Muscle of arm (tissue), 12 donors: ENCODE measurements around the gene GBA3. TPM values are rescaled to one million over a fixed set of nuclear protein-coding genes. Genes with fewer than 3 reads are reported as not detected.

Experiments used
- DNase-seq: peaks from one replicate; pipeline ENCODE4 v3.0.0-alpha.2; 2013
- polyA plus RNA-seq, 12 donors: library from polyadenylated mRNA; unstranded; fragments of 120-200 nt; gene quantifications; one replicate each; pipeline ENCODE4 v1.2.1, GENCODE V29; 2013; ENCODE audit not compliant: insufficient read length in 12 of 12

Gene GBA3
- polyA plus RNA-seq, 12 donors, result 0.12 to 0.50 (median 0.39) TPM; not detected in 3

DNA sequence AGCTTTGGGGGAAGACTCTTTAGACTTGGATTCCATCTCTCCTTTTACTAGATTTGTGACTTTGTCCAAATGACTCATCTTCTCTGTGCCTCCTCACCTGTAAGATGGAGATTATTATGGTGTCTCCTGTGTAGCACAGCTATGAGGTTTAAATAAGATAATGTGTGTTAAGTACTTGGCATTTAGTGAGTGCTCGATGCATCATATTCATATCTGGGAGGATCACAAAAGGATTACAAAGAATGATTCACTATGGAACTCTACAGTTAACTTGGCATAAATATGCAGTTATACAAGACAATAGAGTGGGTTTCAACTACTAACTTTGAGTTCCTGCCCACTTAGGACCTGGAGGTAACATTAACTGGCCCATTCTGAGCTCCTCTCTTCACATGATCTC is 2.3 kb downstream of the GBA3 start:
- no peak for DNase-seq

DNA sequence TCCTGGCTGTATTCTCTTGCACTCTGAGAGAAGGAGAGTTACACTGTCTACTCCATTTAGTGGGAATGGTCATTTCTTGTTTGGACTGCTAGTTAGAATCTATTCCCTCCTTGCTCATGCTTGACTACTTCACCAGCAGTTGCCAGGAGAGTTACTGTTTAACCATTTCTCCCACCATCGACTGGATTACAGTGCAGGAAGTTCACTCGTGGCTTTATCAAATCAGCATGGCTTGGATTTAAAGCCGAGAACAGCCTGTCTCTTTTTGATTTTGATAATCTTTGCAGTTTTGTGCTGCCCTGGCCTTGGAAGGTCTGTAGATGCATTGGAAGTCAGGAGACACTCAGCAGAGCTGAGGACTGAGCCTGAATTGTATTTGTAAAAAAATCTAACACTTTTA is 3.2 kb downstream of the GBA3 start:
- no peak for DNase-seq

DNA sequence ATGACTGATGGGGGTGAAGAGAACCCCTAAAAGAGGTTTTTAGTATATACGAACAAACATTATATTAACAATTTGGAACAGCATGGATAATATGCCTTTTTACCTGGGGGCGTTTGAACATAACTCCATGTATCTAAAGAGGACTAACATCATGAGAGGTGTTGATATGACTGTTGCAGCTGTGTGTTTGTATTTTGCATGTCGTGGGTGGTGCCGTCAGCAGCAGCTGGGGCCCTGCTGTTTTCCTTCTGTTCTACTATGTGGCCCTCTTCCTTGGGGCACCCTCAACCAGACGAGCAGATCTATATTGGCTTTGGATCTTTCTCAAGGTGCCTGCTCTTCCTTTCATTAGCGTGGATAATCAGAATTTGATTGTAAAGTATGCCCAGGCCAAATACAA is 11.2 kb downstream of the GBA3 start:
- no peak for DNase-seq

DNA sequence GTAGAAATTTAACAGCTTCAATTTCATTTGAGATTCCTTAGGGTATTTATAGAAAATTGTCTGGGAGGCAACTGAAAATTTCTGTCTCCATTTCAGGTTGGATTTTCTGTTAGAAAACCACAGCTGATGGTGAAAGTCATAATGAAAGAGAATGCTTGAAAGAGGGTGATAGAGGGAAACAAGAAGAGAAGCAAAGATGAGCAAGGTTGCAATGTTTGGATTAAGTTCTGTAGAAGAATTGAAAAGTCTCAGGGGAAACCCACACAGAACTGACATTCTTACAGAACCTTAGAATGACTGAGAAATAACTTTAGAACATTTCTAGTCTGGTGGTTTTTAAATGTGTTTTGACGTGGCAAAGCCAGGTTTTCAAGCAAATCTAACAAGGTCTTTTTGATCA is 14.7 kb downstream of the GBA3 start:
- DNase-seq, result no peak

DNA sequence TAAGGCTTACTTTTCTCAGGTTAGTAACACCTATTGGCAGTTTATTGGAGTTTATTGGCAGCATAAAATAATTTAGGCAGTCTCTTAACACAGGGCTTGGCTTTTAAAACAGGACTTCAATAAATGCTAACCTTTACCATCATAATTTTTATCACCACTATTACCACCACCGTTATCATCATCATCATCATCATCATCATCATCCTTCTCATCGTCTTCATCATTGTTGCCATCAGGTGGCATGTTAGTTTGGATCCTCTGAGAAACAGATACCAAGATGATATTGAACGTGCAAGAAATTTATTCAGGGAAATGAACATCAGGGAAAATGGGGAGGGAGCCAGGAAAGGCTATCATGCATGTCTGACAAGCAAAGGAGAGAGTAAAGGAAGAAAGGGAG is 16.2 kb downstream of the GBA3 start:
- DNase-seq, result no peak

DNA sequence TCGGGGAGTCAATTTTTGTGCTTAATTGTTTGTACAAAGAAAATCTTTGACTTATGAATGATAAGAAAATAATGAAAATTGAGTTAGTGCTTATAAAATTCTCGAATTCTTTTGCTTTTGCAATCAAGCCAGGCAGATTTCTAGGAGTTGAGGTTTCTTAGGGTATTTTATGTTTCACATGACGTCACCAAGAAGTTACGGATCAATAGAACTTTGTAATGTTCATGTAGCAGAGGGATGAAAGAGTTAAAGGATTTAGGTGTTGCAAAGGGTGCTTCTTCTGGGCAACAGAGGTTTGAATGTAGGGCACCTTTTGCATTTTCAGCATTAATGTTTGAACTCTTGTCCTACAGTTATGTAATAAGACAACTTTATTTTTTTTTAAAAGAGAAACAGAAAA is 19.4 kb downstream of the GBA3 start:
- DNase-seq, result no peak

DNA sequence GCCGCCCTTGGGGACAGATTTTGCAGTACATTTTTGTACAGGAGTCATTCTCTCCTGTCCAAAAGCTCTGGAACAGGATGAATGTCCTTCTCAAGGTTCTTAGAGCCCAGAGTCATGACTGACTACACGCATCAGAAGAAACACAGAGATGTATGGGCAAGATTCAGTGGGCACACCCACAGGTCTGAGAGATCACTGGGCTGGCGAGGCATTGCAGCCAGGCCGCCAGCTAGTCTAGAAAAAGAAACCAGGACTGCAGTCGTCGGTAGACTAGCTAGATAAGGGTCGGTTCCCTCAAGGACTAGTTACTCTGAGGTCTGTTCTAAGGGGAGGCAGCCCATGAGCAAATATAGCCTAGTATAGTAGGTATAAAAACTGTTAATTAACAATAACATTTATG is 19.8 kb downstream of the GBA3 start:
- DNase-seq, result no peak

DNA sequence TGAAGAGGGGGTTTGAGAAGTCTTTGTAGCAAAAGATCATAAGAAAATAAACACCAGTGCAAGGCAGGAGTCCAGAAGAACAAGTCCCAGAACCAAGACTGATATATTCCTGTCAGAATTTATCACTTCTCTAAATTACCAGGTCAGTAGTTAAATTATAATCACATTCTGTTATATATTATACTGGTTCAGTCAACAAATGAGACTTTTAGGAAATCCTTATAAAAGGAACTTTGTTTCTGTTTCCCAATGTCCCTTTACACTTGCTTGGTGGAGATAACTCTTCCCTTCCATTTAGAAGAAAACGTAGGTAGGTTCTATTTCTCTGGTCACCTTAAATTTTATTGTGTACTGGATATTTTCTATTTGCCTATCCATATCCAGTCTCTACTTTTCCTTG is 21.1 kb downstream of the GBA3 start:
- no peak for DNase-seq

DNA sequence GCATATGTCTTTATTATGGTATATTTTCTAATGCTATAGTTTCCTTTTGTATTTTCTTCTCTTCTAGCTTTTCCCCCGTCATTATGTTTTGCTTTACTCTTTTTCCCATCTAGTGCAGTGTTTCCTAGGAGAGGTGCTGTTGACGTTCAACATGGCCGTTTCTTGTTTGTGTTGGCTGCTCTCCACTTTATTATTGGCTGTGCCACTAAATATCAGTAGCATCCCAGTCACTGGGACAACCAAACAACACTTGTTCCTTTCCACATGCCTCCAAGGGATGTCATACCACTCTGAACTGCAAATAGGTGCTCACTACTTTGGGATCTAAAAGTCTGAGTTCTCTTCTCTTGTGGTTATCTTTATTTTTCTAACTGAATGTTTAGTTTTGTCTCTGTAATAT is 26.5 kb downstream of the GBA3 start:
- DNase-seq, result no peak

DNA sequence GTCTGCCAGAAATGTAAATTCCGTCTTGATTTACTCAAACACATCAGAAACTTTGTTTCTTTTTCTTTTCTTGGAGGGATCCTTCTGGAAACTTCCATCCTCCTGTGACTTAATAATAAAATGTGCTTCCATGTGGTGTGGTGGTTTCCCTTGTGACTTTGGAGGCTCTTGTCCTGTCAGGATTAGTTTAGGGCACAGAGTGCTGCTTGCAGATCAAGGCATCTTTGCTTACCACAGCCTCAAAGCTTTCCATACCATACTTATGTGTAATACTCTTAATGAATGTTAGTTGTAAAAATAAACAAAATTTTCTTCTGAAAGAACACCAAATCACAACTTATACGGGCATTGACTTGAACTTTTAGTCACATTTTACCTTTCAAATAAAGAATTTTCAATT is 27.4 kb downstream of the GBA3 start:
- DNase-seq, result no peak

DNA sequence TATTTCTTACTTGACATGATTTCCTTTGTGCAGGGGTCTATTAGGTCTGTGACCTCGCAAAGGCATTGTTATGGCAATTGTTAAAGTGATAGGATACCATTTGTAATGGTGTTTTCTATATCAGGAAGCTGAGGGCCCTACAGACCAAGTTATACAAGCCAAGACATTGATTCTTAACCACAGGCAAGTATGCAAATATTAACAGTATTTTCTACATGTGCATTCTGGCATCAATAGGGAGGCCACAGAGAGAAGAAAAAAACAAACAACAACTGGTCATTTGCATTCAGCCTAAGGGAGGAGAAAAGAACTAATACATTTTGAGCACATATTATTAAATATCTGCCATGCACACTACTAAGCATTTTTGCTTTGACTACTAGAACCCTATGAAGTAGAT is 28.5 kb downstream of the GBA3 start:
- no peak for DNase-seq

DNA sequence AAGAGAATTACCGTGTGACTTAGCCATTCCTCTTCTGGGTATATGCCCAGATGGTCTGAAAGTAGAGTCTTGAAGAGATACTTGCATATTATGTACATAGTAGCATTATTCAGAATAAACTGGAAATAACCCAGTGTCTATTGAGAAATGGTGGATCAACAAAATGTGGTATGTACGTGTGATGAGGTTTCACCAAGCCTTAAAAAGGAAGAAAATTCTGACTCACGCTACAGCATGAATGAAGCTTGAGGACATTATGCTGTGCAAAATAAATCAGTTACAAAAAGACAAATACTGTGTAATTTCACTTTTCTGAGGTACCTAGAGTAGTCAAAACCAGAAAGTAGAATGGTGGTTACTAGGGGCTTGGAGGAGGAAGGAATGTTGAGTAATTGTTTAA is 37.3 kb downstream of the GBA3 start:
- DNase-seq, result no peak

DNA sequence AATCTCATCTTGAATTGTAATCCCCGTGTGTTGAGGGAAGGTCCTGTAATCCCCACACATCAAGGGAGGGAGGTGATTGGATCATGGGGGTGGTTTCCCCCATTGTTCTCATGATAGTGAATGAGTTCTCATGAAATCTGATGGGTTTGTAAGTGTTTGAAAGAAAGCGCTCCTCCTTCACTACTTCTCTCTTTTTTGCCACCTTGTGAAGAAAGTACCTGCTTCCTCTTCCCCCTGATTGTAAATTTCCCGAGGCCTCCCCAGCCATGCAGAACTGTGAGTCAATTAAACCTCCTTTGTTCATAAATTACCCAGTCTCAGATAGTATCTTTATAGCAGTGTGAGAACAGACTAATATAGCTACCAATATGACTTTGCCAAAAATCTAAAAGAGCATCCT is 41.1 kb downstream of the GBA3 start:
- no peak for DNase-seq

DNA sequence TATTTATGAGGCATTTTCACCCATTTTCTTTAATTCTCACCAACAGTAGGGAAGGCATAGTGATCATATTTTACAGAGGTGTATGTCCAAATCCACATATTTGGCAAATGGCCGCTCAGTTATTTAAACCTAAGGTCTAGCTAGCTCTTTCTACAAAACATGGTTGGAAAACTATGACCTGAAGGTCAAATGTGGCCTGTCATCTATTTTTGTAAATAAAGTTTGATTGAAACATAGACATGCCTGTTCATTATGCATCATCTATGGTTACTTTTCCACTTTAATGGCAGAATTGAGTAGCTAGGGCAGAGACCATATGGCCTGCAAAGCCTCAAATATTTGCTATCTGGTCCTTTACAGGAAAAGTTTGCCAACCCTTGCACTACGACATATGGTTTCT is 44.2 kb downstream of the GBA3 start:
- no peak for DNase-seq

DNA sequence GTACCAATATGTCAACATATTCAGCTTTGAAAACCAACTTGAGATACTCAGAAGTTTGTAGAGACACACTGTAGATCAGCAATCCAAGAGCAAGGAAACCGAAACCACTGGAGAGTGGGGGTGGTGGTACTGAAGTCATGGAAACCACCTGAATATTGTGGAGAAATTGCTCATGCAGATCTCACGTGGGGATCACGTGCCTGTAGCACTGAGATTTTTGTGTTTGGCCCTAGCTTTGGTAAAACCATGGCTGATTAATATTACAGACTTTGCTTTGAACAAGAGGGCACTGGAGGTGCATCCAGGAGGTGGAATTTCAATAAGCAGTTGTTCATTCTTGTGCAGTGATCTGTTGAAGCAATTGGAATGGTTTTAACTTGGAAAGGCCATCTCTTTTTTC is 47.2 kb downstream of the GBA3 start:
- DNase-seq, result peak; percentile 59

DNA sequence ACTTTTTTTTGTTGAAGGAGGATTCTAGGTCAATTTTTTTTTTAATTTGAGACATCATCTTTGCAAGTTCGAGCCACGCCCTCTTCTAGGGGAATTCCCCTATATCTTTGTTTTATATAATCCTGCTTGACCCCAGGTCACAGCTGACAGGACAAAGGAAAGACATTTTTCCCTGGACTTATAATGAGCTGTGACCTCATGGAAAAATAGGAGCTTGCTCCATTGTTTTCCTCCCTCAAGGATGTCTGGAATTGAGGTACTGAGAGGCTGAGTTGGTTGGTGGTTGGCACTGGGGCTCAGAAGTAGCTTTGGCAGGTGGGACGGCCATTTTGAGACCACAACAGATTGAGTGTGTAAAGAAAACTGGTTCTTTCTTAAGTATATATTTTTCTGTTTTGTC is 49.0 kb downstream of the GBA3 start:
- no peak for DNase-seq

DNA sequence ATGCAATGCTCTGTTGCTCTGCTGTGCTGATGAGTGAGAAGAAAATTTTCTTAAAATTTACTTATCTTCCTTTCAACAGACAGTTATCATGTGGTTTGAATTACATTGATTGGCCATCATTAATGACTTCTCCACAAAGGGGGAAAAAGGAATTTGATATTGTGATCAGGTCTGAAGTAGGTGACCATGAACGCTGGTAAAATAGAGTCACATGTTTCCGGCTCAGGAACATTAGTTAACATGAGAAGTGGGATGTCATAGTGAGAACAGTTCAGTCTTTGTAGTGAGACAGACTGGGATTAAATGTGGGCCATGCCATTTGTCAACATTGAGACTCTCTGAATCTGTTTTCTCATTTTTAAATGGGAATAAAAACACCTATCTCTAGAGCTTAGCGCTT is 50.6 kb downstream of the GBA3 start:
- no peak for DNase-seq

DNA sequence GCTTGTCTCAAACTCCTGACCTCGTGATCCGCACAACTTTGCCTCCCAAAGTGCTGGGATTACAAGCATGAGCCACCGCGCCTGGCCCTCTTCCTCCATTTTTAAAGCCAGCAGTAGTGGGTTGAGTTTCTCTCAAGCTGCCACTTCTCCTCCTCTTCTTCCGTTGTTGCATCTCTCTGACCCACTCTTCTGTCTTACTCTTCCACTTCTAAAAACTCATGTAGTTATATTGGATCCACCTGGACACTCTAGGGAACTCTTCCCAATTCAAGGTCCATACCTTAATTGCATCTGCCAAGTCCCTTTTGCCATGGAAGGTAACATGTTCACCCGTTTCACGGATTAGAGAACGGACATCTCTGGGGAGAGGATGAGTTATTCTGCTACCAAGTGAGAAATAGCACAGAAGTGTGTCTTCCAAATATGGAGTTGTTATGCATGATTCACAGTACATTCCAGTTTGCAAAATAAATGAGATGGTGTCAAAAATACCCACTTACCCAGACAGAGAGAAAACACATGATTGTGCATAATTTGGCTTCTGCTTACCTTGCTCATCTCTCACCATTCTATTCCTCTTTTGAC is 51.8 kb downstream of the GBA3 start:
- no peak for DNase-seq

DNA sequence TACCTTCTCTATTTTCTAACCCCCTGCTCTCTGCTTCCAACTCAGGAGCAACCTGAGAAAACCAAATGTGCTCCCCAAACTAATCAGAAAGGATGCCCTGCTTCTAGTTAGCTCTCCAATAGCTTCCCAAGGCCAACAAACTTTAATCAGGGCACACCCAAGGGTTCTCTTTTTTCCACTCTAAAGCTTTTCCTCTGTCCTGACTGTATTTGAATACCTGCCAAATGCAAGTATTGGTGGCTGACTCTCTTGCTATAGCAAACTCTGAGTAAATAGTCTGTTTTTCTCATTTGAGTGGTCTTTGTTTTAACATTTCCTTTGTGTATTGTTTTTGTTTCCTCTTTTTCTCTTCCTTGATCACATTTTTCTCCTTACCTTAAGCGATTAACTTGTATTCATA is 52.5 kb downstream of the GBA3 start:
- no peak for DNase-seq

DNA sequence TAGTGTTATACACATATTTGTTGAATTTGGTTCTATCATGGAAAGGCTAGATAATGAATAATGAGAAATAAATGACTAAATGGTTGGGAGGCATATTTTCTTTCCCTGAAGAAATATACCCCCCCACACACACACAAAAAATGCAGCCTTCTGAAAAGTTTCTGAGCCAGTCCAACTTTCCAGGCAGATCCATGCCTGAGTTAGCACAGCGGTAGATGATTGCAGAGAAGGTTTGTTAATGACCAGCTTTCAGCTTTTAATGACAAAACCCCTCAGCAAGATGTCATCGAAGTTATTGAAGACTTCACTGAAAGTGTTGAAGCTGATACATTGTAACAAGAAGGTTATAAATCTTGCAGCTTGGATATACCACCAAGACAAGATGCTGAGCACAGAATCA is 61.4 kb downstream of the GBA3 start:
- no peak for DNase-seq

DNA sequence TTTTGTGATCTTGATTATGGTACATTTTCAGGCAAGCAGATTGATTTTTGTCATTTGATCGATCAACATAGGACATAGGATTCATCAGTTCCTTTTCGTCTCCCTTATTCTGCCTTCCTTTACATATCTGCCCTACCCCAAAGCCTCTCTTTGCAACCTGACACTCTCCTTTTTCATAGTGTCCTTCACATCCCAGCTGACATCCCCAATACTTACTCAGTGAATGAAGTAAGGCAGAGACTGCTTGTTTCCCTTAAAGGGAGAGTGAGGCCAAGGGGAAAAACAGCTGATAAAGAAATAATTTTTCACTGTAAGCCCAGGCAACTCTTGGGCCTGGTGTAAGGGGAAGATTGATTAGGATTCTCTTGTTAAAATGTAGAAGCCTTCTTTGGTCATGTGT is 69.8 kb downstream of the GBA3 start:
- DNase-seq, result no peak

DNA sequence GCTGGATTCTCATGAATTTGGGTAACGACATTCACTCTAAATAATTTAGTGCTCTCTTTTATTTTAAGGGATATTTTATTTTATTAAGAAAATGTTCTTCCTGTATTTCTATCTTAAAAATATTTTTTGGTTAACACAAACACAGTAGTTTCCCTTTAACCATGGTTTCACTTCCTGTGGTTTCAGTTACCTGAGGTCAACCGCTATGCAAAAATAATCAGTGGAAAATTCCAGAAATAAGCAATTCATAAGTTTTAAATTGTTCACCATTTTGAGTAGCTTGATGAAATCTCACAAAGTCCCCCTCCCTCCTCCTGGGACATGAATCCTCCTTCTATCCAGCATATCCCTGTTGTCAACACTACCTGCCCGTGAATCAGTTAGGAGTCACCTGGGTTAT is 71.4 kb downstream of the GBA3 start:
- DNase-seq, result no peak

DNA sequence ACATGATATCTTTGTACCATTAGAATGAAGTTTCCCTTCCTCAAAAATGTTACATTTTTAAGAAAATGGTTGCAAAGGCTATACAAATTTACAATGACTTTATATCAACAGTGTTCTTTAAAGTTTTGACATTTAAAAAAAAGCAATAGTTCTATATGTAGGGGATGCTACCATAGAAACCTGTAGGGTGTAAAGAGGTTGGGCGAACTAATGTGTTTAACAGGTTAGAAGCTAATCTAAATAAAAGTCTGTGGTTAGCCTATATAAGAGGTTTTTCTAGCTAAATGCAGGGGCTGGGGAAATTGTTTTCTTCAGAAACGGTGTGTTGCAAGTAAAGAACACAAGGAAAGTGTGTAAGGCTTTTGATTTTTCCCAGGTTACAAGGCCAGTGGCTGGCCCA is 73.3 kb downstream of the GBA3 start:
- DNase-seq, result no peak

DNA sequence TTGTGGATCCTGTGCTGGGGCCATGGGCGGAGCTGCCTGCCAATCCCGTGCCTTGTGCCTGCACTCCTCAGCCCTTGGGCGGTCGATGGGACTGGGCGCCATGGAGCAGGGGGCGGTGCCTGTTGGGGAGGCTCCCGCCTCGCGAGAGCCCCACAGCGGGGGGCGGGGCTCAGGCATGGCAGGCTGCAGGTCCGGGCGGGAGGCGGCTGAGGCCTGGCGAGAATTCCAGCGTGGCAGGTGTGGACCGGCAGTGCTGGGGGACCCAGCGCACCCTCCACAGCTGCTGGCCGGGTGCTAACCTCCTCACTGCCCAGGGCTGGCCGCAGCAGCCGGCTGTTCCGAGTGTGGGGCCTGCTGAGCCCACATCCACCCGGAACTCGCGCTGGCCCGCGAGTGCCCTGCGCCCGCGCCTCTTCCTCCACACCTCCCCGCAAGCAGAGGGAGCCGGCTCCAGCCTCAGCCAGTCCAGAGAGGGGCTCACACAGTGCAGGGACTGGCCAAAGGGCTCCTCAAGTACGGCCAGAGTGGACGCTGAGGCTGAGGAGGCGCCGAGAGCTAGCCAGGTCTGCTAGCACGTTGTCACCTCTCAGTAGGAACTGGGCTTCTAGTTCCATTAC is 85.9 kb downstream of the GBA3 start:
- DNase-seq, result no peak

DNA sequence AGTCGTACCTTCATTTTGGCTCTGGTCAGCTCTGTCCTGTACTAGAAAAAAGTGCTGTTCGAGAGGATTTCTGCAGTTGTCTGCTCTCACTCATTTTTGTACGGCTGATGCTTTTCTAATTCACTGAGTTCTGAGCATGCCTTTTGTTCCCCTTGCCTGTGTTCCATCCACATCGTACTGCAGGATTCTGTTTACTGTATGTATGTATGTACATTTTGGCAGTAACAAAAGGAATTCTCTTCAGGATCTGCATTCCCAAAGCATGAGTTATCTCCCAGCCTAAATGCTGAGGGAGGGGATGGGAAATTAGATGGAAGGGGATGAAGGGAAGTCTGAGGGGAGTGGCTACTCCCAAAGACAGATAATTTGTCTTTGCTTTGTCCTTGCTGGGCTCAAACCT is 87.6 kb downstream of the GBA3 start:
- no peak for DNase-seq
